HG03354 (cell line): ENCODE data around the gene VPS26C.

ENCODE experiments used
- ATAC-seq: cut with Tn5 transposase; IDR thresholded peaks from one replicate; pipeline ENCODE4 v1.9.1; 2021; ENCODE audit warnings: mild to moderate bottlenecking; ENCODE audit not compliant: unreplicated experiment, poor library complexity, severe bottlenecking

Gene VPS26C

DNA sequence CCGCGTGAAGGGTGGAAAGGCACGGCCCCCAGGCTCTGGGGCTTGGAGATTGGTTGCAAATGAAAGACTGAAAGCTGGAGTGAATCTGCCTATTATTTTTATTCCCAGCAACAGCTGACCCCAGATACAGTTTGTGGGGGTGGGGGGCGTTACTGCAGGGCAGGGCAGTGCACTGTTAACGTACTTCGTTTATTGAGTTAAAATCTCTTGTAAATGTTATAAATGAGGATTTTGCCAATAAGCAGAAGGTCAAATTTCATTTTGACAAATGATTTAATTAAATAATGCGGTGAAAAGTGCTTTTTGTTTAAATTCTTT is 1.0 kb upstream of the VPS26C start:
- ATAC-seq = no peak

DNA sequence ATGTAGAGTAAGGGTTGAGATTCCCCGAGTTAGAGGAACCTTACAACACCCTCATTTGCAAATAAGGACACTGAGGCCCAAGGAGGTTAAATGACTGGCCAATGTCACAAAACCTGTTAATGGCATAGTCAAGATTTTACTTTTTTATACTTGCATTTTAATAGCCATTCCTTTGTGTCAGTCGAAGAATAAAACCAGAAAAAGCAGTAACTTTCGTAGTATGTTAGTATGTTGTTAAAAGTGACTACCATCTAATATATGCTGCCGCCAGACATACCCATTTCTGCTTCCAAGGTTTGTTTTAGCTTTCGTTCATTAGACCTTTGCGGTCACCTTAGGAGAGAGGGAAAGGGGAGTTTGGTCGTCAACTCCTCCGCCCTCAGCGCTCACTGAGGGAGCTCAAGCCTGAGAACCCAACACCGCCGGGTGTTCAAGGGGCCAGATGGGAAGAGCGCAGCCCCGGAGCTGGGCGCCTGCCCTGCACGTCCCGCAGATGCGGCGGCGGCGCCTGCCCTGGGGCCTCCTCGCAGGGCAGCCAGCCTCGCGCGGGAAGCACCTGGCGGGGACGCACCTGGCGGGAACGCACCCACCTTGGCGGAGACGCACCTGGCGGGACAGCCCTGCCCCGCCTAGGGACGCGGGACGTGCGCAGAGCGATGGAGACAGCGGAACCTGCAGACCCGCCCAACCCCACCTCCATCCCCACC is 466 bp downstream of the VPS26C start:
- peak; percentile 18 for ATAC-seq

DNA sequence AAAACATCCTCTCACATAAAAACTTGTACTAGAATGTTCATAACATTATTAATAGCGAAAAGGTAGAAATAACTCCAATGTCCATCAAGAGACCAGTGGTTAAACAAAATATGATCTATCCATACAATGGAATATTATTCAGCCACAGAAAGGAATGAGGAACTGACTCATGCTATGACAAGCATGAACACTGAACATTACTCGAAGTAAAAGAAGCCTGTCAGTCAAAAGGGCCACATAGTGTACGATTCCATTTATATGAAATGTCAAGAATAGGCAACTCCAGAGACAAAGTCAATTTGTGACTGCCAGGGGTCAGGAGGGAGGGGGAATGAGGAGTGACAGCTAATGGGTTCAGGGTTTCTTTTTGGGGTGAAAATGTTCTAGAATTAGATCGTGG is 2.3 kb downstream of the VPS26C start:
- ATAC-seq = no peak

DNA sequence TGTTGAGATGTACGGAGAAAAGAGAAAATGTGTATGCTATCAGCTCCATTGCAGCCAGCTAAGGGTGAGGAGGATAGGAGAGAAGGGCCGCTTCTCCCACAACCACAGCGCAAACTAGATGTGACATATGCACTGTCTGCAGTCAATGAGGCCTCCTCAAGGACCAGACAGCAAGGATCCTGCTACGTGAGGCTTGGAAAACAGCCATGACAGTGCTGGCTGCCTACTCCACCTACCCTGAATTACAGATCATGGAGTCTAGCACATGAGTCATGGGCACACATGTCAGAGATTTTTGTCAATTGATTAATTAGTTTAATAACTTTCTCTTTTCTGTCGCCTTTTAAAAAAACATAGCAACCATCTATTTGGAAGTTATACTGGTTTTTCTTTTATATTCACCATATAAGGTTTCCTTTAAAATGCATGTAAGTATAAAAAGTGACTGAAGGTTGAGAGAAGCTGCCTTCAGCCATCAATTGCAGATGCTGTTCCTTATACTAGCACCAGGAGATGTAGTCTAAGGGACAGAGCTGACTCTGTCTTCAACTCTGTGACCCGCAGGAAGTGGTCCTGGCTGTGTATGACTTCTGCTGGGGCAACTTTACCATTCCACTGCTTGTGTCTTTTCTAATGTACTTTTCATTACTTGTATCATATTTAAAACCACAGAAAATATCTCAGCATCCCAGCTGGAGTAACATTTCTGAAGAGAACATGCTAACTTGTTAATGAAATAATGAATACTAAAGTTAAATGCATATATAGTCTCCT is 3.1 kb downstream of the VPS26C start:
- ATAC-seq = no peak

DNA sequence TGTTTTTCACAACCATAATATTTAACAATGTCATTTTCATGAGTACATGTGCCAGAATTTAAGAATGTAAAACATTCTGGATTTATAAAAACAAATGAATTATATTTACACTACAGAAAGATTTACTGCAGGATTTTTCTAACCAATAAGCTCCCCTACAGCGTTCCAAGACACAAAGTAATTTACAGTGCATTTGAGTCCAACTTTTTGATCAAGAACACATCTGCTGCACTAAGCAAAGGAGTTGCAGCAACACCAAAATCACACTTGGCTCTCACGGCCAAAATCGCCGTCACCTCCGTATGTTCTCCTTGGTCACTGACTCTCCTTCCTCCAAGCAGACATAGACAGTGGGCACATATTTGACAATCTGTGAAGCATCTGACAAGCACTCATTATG is 7.7 kb downstream of the VPS26C start:
- no peak for ATAC-seq

DNA sequence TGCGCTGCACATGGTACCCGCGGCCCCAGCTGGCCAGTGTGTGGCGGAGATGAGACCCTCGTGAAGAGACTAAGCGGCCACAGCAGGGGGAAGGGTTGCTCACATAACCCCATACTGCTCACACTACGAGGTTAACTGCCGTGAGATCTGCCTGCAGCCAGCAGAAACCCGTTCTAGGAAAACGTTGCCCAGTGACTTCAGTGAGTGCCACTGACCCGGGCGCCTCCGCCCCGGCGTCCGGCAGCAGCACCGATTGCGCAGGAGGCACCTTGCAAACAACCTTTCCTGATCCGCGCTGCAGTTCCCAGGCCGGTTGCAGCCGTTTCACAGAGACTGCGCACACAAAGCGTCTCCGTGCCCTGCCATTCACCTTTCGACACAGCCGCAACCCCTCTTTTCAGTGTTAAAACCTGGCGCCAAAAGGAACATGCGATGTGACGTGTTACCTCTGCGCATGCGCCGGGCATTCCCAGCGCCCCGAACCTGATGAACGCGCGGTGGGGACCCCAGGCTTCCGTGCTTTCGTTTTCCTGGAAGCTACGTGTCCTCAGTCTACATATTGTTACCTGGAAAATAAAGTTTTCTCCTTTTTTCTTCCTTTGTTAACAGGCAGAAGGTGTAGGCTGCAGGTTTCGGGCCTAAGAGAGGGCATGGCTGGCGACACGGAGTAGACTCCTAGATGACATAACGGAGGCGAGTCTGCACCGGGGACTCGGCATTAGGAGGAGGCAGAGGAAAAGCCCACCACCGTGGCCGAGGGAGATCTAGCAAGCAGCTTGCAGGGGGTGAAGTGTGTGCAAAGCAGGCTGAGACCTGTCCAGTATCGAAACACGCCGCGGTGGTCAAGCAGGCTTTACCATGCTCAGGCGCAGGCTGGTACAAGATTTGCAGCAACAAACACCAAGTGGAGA is 8.9 kb downstream of the VPS26C start:
- peak; percentile 72 for ATAC-seq

DNA sequence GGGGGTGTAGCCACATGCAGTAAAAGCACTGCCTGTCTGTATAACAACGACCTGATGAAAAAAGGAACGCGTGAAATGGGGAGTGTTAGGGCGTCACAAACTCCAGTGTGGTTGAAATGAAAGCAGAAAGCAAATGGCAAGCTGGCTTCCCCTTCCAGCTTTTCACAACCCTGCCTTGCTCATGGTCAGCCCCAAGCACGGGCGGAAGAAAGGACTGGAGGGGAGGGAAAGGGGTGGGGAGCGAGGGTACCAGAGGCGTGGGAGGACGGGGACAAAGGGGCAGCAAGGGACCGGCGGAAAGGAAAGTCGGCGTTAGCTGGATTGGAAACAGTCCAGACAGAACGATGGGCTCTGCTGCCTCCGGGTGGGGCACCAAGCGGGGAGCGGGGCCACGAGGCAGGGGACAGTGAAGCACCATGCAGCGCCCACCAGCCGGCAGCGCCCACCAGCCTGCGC is 9.6 kb downstream of the VPS26C start:
- peak; percentile 45 for ATAC-seq

DNA sequence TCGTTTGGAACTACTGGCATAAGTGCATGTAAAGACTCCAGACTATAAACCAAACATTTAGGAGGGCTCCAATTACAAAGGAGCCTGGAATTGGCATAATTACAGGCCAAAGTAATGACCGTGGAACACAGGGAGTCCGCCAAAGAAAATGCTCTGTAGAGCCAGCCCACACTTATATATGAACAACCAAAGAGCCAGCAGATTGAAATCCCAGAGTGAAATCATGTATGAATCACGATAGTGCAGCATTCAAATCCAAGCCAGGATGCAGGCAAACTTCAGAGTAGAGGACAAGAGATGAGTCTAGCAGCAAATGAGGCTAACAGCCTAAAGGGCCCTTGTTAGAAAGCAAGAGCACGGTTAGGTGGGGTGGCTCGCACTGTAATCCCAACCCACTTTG is 13.1 kb downstream of the VPS26C start:
- no peak for ATAC-seq

DNA sequence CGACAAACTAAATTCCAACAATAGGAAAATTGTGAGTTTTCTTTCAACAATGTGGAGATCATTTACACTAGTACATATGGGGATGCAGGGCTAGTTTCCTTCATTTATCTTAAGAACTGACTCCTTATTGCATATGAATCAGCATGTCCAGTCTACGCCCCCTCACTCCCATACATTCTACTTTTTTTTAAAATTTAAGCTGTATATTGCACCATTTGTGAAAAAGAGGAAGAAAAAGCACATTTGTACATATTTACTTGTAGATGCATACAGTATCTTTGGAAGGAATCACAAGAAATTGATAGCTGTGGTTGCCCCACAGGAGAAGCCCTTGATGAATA is 15.9 kb downstream of the VPS26C start:
- no peak for ATAC-seq

DNA sequence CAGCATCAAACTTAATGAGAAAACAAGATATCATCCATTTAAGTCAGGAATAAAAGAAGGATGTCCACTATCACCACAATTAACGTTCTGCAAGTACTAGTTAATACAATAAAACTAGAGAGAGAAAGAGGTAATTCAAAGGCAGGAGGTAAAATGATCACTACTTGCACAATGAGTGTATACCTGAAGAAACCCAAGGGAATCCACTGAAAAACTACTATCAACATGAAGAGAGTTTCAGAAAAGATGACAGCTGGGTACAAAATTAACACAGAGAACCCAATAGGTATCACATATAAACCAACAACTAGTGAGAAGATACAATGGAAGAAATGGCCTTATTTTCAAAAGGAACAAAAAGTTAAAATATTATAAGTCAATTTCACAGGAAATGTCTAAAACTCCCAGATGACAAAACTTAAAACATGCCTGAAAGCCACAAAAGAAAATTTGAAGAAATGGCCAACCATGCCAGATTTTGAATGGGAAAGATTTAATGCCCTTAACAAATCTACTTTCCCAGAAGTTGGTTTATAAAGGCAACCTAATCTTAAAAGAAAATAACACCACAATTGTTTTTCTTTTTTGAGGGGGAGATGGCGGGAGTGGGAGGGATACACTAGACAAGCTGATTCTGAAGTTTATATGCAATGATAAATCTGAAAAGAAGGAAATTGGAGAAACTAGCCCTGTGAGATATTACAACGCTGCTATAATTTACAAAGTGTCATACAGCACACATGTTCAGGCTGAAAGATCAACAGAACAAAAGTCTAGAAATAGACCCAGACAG is 17.8 kb downstream of the VPS26C start:
- no peak for ATAC-seq

DNA sequence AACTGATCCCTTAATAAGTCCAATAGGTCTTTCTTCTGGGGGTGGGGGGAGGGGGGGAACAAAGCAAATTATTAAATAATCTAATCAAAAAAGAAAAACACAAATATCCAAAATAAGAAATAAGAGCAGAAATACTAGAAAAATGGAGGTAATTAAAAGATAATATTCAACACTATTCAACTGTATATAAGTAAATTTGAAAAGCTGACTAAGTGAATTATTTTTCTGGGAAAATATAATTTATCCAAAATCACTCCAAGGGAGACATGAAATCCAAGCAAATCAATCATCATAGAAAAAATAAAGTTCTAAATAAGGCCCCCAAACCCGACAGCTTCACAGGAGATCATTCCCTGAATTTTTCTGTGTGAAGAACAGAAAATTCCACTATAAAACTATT is 18.8 kb downstream of the VPS26C start:
- ATAC-seq = no peak

DNA sequence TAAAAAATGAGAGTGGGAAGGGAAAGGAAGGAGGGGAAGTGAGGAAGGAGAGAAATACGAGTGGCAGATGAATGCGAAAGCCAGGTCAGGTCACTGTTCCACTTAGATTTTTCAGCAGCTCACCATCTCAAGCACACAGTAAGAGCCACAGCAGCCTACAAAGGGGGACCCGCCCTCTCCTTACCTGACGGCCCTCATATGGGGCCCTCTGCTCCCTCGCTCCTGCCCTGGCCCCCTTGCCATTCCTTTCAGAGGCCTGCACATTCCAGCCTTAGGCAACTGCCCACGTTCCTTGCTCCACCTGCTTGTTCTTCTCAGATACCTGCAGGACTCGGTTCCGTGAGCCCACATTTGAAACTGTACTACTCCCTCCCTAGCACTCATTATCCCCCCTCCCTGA is 22.0 kb downstream of the VPS26C start:
- no peak for ATAC-seq

DNA sequence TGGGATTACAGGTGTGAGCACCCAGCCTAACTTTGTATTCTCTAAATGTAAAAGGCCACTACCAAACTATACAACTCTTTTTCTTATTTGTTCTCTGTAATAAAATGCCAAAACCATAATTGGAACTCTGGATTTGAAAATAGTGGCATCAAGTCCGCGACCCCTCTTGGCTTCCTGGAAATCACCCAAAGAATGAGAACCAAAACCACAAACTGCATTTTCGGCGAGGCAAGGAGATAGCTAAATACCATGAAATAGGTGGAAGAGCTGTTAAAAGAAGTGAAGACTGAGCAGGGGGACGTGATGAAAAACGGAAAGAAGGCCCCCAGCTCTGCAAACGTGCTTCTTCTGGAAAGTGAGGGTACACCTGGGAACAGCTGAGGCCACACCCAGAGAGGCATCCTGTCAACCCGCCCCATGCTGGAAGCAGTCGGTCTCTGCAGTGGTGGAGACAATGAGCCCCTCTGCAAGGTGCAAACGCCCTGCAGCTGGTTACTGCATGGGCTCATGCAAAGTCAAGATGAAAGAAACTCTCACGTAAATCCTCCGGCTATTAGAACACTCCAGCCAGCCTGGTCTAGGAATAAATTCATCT is 22.5 kb downstream of the VPS26C start:
- no peak for ATAC-seq

DNA sequence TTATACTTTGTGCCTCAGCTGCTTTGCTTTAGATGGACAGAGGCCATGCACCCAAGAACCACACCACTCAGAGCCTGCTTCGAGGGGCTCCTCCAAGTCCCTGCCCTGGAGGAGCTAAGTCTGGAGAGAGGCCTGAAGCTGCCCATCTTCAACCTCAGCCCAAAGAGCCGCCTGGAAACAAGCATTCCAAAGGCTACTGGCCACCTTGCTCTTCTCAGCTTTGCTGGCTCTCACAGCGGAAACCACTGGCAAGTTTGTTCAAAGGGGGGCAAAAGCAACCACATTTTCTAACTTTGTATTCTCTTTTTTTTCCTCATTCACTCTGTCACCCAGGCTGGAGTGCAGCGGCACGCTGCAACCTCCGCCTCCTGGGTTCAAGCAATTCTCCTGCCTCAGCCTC is 23.2 kb downstream of the VPS26C start:
- no peak for ATAC-seq

DNA sequence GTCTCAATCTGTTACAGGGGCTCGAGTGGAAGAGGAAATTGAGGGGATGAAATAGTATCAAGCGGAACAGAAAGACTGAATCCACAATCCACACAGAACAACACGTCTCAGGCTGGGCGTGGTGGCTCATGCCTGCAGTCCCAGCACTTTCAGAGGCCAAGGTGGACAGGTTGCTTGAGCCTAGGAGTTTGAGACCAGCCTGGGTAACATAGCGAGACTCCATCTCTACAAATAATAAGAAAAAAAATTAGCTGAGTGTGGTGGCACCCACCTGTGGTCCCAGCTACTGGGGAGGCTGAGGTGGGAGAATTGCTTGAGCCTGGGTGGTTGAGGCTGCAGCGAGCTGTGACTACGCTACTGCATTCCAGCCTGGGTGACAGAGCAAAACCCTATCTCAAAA is 25.7 kb downstream of the VPS26C start:
- ATAC-seq = no peak

DNA sequence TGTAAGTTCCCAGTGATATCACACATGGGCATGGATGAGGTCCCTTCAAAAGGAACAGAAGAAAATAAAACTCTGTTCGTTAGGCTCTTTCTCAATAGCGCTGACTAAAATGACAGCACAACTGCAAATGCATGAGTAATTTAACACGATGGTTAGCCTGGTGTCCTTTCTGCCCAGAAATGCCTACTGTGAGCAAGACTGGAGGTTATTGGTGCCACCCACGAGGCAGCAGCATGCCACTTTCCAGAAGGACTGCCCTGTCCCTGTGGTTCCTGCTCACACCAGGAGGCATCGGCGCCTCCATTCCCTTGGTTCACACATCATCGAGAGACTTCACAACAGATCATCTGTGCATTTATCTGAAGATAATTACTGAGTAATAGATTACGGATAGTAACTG is 26.2 kb downstream of the VPS26C start:
- no peak for ATAC-seq

DNA sequence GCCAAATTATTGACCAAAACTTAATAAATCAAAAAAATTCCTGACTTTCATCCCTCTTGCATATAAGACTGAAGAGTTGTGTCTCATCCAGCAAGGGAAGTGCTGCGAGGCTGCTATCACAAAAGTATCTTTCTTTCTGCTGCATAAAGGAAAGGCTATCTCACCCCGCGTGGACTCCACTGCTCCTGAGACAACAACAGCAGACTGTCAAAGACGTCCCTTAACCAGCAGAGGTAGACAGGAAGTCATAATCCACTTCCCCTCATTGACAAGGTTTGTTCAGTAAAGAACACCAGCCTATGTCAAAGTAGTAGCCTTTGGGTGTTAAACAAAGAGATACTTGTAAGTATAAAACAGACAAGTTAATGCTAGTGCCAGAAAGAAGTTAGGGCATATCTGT is 29.4 kb downstream of the VPS26C start:
- ATAC-seq = no peak

DNA sequence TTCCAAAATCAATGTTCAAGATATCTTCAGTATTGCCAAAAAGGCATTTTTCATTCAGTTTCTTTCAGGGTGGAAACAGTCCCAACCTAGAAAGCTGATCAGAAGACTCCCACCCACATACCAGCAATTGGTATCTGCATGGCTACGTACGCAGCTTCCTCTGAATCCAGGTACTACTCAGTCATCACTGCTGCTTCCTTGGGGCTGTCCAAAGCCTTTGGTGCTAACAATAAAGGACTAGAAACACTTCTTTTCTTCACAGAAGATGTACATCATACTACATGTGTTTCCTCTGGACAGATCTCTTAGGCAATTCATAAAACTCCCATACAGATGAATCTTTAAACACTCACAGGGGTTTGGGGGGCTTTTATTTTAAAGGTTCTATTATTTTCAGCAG is 29.8 kb downstream of the VPS26C start:
- no peak for ATAC-seq

DNA sequence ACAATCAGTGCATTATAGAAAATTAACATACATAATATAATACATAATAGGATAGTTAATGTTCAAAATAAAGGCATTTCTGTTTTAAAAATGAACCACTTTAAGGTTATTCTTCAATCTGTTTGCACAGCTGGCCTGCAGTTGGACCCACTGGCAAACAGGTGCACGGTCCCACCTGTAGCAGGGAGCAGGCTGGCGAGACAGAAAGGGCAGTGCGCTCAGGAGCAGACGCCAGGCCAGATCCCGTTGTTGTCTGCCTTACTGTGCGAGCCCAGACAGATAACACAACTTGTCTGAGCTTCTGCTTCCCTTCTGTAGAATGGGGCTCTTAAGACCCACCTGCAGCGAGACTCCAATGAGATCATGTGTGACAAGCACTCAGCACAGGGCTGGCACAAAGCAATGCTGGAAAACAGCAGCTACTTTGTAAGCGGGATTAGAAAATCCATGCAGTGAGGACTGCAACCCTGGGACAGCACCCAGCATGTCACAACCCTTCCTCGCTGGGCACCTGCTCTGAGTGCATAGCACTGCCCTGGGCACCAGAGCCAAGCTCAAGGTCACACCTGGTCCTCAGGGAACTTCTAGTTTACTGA is 33.5 kb downstream of the VPS26C start:
- ATAC-seq = no peak
